Stimulated activated CD4-positive, alpha-beta T cell treated with anti-CD3 and anti-CD28 coated beads, Interleukin-4, amount 100 ng/mL, for 4 hours (primary cell): Measurements from ENCODE around the gene PTPN23.
"Not testable (repeated sequence)": the region's sequence is repeated elsewhere in the genome, so short reads cannot be mapped to it uniquely, and the experiment has no call there.

Experiments
- DNase-seq, 2 experiments: peaks; one replicate each; pipeline ENCODE4 v3.0.0-alpha.2; 2020

PTPN23 gene

GRCh38 chr3:47455806-47456452 lies 75.1 kb downstream of the PTPN23 start:
- no peak for DNase-seq

- no peak for DNase-seq
Measured at GRCh38 chr3:47456984-47457383, 76.2 kb downstream of the PTPN23 start.

GRCh38 chr3:47459534-47460085 lies 78.8 kb downstream of the PTPN23 start:
- not testable (repeated sequence) for DNase-seq
